ENCODE measurements around the gene FHOD3.

FHOD3 gene

GRCh38 chr18:36350839-36351469 is 53.4 kb downstream of the FHOD3 start:
- no peak for DNase-seq (ENCODE audit: low read depth)

- peak; percentile 94 for DNase-seq (ENCODE audit: low read depth)
Observed at GRCh38 chr18:36352384-36352783, 54.9 kb downstream of the FHOD3 start.

DNA sequence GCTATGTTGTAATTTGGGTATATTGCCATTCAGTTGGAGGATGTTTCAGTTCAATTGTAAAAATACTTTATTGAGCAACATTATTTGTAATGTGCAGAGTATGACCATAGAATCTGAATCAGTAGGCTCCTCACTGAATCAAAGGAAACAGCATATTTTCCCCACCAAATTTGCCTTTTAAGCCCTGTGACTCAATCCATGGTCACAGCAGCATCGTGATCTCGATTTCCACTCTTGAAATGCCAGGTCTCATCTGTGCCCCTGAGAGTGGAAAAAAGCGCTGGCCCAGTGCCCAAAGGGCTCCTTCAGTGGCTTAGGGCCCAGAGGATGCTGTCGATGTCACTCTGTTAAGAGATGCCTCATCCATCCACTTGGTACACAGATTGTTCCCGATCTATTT is 57.5 kb downstream of the FHOD3 start:
- DNase-seq (ENCODE audit: low read depth) = peak; percentile 83

DNA sequence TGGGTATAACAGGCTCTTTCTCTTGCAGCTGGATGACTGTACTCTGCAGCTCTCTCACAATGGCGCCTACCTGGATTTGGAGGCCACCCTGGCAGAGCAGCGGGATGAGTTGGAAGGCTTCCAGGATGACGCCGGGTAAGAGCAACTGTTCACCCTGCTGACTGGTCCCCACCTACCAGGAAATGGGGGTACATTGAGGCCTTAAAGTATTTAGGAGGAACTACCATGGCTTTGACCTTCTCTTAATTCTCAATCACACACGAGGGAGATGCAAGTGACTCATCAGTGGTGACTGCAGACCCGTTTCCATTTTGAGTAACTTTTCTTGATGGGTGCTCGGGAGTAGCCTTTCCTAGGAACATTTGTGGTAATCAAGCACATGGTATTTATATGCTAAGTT is 58.0 kb downstream of the FHOD3 start:
- DNase-seq (ENCODE audit: low read depth) = peak; percentile 48

GRCh38 chr18:36356741-36357140 is 59.2 kb downstream of the FHOD3 start:
- DNase-seq (ENCODE audit: low read depth) = peak; percentile 17

DNA sequence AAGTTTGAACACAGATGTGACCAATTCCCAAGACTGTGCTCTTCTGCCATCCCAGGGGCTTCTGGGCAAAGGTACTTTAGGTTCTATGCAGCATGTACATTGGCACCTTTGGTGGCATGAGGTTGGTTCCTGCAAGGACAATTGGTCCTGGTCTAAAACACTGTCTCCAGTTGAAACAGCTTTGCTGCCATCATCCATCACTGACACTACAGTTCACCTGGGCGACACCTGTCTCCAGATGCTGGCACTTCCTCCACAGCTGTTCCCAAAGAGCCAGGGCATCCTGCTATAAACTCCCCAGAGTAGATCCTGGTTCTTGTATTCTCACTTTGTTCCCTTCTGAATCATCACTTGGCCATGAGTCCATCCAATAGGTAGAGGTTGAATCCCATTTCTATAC is 60.6 kb downstream of the FHOD3 start:
- DNase-seq (ENCODE audit: low read depth) = no peak

GRCh38 chr18:36360256-36360909 is 62.9 kb downstream of the FHOD3 start:
- no peak for DNase-seq (ENCODE audit: low read depth)

GRCh38 chr18:36364911-36365624 is 67.6 kb downstream of the FHOD3 start:
- no peak for DNase-seq (ENCODE audit: low read depth)

DNA sequence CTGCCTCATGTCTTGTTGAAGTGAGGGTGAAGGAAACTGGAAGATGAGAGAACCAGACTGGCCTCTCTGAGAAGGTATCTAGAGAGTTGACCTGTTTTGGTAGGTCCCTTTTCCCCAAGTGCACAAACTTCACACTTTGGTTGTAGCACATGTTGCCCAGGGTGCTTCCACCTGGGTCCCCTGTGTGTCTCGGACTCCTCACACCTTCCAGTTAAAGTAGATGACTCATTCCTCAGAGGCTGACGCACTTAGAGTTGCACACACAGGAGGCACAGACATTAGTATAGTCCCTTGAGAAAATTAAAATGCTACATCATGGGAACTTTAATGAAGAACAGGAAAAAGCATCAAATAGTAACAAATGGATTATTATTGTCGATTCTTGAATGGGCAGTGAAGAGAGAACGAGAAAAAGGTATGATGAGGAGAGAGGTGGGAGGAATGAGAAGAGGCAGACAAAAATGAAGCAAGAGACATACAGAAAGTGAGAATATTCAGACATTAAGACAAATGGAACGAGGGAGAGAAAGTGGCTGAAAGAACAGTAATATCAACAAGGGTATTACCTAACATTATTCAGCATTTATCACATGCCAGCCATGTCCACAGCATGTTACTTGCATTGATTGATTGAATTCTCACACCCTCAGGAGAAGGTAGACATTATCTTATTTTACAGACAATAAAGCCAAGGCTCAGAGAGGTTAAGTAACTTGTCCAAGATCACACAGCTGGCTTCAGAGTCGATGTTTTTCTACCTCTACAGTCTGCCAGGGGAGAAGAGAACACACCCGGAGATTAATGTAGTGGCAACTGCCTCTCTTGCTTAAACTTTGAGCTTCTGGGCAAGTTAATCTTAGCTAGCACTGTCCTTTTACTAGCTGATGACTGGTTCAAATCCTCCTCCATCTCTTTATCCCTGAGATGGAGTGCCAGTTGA is 68.6 kb downstream of the FHOD3 start:
- DNase-seq (ENCODE audit: low read depth) = no peak

DNA sequence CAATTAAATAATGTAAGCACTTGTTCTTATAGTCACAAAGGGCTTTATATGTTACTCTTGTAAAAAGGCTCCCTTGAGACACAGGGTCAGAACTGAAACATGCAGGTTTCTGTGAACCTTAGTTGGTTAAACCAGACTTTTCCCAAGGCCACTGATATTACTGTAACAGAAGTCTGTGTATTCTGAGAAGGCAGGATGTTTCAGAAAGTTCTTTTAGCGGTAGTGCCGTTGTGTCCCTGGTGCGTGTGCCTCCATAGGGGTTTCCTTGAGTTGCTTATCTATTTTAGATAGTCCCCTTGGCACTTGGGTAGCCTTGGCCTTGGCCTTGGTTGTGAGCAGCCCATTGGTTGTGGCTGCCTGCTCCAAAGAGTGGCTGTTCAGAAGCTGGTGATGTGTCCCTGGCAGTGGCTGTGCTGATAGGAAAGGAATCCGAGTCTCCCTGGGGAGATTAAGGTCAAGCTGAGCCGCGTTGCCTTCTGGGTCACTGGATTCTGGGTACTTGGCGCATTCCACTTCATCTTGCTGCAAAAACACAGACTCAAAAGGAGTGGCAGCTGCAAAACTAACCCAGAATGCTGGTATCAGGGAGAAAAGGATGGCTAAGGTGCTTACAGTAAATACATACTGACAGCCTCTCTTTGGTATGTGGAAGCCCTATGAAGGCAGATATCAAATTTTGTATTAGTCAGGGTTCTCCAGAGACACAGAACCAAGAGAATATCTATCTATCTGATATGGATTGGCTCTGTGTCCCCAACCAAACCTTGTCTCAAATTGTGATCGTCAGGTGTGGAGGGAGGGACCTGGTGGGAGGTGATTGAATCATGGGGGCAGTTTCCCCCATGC is 69.7 kb downstream of the FHOD3 start:
- no peak for DNase-seq (ENCODE audit: low read depth)

- DNase-seq (ENCODE audit: low read depth) = no peak
Observed at GRCh38 chr18:36368889-36369288, 71.4 kb downstream of the FHOD3 start.

DNA sequence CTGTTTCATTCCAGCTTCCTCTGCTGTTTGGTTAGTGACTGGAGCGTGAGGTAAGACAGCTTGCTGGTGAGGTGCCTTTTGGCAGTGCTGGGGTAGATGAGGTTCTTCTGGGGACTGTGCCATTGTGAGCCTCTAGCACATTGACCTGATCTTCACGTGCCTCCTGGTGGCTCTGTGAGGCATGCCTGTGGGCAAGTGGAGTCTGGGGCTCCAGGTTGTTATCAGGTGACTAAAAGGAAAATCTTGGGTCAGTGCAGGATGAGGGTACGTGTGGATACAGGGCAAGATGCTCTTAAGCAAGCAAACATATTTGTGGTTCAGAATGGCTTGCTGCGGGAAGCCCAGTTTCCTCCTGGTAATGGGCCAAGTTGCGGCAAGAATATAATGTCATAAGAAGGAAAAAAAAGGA is 75.4 kb downstream of the FHOD3 start:
- peak; percentile 36 for DNase-seq (ENCODE audit: low read depth)

DNA sequence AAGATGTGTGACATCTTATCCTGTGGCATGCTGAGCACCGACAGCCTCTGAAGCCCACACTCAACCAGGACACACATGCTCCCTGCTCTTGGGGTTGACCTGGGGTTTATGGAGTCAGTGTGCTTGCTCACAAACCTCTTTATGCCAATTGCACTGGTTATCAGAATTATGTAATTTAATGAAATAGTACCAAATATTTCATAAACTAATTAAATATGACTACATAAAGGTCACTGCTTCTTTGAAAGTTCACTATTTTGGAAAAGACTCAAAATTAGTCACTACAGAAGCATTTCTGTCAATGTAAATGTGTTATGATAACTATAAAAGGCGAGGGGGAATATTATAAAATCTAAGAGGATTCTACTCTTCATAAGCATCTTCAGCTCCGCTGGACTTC is 76.7 kb downstream of the FHOD3 start:
- peak; percentile 21 for DNase-seq (ENCODE audit: low read depth)

DNA sequence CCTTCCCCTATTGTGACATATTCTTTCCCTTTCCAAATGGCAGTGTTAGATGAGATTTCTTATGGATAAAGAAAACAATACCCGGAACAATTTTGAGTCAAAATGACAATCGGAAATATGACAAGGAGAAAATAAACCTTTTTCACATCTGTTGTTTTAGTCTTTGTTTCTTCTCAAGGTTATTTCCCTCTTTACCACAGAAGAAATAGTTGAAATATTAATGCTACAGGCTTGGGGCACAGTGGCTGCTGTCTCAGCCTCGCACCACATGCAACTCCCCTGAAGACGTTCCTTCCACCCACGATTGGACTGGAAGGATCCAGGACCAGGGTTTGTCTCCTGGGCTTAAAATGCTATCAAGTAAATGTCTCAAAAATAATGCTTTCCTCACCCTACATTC is 77.6 kb downstream of the FHOD3 start:
- no peak for DNase-seq (ENCODE audit: low read depth)

- peak; percentile 66 for DNase-seq (ENCODE audit: low read depth)
Observed at GRCh38 chr18:36376361-36376760, 78.8 kb downstream of the FHOD3 start.

DNA sequence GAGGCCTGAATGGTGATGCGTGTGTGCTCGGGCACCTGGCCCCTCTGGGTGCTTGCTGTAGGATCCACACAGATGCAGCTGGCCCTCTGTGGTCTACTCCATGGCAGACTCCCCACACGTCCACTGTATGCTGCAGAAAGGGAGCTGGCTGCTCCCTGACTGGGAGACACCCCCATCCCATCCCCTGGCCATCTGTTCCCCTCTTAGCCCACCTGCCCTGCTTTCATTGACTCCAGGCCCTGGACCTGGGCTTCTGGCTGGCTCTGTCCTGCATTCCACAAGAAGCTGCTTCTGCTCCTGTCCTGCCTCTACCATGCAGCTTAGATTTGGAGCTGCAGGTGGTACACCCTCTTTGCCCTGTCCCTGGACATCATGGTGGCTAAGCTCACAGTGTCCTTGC is 80.1 kb downstream of the FHOD3 start:
- no peak for DNase-seq (ENCODE audit: low read depth)

DNA sequence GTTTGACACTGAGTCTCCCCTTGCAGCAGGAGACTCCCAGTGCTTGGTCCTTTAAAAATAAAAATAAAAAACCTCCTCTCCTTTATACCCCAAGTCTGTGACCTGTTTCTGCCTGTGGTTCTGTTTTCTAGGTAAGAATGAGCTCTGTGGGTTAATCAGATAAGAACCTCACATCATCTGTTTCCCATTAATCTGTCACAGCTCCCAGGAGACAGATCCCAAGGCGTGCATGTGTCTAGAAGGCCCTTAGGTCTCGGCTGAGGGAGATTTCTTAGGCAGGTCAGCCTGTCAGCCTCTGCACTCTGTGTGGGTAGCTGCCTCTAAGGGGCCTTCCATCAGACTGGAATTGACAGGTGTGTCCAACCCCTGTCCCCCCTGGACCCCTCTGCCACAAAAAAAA is 80.7 kb downstream of the FHOD3 start:
- peak; percentile 50 for DNase-seq (ENCODE audit: low read depth)

DNA sequence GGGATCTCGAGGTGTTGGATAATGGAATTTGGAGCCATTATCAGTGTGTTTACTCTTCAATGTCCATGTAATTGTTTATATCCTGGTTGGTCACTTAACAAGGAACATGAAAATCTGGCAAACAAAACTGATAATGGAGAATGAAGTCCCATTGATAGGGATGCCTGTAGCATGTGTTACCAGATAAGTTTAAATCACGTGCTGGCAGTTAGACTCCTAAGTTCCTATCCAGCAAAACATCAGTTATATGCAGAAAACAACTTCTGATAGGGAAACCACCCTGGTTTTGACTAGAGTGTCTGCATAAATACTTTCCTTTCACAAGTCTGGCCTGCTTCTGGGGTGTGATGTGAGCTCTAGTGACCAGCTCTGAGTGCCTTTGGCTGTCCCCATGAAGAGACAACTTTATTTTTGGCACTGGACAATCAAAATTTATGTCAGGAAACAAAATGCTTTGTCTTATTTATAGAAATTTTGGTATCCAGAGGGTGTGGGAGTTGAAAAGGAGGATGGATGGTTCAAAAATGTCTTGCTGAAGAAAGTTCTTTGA is 82.0 kb downstream of the FHOD3 start:
- no peak for DNase-seq (ENCODE audit: low read depth)

GRCh38 chr18:36380173-36380827 is 82.8 kb downstream of the FHOD3 start:
- no peak for DNase-seq (ENCODE audit: low read depth)

DNA sequence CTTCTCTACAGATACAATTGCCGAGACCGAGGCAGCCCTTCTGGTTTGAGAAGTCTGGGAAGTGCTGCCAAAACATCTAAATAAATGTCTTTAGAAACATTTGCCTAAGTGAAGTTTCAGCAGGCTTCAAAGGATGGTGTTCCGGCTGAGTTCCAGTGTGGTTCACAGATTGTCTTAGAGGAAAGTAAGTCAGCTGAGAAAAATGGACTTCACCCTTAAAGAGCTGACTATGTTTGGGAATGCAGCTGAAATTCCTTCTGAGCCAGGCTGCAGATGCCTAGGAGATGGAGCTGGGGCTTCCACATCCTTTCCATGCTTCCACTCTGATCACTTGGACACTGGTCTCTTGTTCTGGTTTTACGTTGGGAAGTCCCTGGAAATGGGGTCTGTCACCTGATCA is 83.6 kb downstream of the FHOD3 start:
- peak; percentile 31 for DNase-seq (ENCODE audit: low read depth)

GRCh38 chr18:36382854-36383253 is 85.3 kb downstream of the FHOD3 start:
- DNase-seq (ENCODE audit: low read depth) = no peak

Measured in EH (cell line).